GM19240 (cell line): ENCODE data around the gene PHLPP1.

Source experiments
- DNase-seq: peaks from one replicate; pipeline ENCODE4 v3.0.0; 2011; ENCODE audit warnings: low spot score; ENCODE audit not compliant: insufficient read length

The PHLPP1 gene

GRCh38 chr18:62935994-62936393 is 220.7 kb downstream of the PHLPP1 start:
- DNase-seq, result no peak

DNA sequence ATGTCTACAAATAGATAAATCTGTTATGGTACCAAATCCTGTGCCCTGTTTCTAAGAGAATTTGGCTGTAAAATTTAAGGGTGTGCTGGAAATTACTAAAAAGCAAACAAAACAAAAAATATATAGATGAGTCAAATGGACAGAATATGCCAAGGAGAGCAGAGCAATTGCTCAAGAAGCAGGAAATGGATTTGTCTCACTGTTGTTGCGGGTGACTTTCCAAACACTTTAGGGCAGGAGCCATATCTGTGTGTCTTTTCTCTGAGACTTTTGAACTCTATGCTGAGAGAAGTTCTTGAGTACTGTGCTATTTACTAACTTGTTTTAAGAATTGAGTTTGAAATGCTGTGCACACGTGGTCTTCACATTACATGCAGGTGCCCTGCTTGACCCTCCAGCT is 221.7 kb downstream of the PHLPP1 start:
- no peak for DNase-seq

DNA sequence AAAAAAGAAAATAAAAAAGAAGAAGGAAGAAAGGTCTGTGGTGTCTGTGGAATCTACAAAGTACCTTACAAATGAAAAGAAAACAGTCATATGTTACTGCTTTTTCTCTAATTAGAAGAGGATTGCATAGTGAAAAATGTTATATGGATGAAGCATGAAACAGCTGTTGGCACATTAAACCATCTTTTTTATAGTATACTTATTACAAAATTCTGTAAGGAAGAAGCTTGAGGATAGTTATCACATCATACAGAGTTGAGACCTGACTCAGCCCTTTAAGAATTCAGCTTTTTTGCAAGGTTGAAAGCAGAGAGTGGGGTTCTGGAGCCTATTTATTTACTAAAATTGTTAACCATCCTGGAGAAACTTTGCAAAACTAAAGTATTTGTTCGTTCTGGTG is 222.7 kb downstream of the PHLPP1 start:
- DNase-seq, result no peak

- no peak for DNase-seq
These were observed 223.1 kb downstream of the PHLPP1 start for GRCh38 chr18:62938487-62938886.

DNA sequence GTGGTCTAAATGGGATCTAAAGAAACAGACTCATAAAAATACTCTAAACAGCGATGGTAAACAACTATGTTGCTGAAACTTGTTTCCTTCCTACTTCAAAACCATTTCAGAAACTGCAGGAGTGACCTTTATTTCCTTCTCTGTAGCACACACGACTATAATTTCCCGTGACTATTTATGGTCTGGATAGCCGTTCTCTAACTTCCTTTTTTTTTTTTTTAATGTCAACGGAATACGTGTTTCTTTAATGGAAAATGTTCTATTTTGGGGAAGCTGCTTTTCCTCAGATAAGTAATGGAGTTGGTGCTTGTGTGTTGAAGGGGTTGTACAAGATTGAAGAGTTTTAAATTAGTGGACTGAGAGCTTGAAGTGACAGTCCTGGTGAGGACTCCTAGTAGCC is 224.1 kb downstream of the PHLPP1 start:
- DNase-seq, result no peak

GRCh38 chr18:62939926-62940325 is 224.6 kb downstream of the PHLPP1 start:
- no peak for DNase-seq

- no peak for DNase-seq
These were observed 227.2 kb downstream of the PHLPP1 start for GRCh38 chr18:62942578-62942977.

DNA sequence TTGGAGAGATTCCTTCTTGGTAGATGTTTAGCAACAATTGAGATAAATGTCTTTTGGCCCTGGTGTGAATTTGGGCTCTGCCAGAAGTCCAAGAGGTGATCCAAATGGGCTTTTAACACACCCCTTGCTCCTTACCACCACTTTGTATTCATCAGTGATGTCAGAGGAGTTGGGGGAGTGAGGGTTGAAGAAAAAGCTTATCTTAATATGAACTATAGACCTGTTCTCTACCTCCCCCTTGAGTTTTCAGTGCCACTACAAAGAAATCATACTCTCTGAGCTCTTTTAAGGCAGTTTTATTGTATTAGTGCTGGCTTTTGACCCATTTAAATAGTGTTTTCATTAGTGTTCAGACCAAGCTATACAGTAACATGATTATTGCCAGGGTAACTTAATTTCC is 229.1 kb downstream of the PHLPP1 start:
- DNase-seq, result no peak

DNA sequence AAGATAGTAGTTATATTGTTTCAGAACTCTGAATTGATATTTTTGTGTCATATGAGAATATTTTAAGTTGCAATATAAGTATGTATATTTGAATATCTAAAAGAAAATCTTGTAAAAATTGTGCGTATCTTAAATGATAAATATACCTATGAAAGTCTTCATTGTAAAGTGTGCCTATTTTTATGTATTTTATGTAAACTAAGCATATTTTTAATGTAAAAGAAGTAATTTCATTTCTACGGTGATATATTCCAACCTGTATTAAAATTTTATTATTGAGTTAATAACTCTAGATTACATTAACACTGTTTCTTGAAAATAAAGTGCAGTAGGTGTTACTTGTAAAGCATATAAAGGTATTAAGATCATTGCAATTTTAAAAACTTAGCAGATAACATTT is 233.4 kb downstream of the PHLPP1 start:
- DNase-seq, result no peak

DNA sequence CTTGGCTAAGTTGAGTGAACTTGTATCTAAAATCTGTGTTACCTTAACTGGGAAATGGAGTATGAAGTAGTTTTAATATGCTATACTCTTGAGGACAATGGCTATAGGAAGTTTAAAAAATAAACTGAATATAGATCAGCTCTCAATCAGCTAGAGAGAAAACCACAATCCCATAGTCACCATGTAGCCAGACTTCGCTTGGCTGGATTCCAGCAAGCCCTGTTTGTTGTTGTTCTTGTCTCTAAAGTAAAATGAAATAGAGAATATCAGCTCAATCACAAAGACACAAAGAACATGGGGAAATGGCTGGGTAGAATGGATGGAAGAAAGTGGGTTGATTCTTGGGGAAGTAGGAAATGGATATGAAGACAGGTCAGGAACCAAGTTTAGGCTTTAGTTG is 234.9 kb downstream of the PHLPP1 start:
- no peak for DNase-seq

- DNase-seq, result no peak
These were observed 237.5 kb downstream of the PHLPP1 start for GRCh38 chr18:62952807-62953206.

- no peak for DNase-seq
These were observed 238.3 kb downstream of the PHLPP1 start for GRCh38 chr18:62953663-62954062.

- DNase-seq, result no peak
These were observed 239.0 kb downstream of the PHLPP1 start for GRCh38 chr18:62954366-62954765.

DNA sequence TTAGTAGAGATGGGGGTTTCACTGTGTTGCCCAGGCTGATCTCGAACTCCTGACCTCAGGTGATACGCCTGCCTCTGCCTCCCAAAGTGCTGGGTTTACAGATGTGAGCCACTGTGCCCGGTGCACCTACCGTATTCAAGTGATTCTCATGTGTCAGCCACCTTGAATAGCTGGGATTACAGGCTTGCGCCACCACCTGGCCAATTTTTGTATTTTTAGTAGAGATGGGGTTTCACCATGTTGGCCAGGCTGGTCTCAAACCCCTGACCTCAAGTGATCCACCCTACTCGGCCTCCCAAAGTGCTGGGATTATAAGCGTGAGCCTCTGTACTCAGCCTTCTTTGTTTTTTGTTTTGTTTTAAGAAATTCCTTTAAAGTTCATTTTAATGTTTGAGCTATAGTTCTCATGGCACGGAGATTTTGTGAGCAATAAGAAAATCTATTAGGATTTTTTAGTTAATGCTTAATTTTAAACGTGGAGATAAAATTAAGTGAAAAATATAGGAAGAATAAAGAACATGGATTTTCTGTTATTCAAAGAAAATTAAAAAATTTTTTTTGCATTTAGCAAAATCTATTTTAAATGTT is 242.6 kb downstream of the PHLPP1 start:
- no peak for DNase-seq

GRCh38 chr18:62959481-62959880 is 244.1 kb downstream of the PHLPP1 start:
- no peak for DNase-seq

DNA sequence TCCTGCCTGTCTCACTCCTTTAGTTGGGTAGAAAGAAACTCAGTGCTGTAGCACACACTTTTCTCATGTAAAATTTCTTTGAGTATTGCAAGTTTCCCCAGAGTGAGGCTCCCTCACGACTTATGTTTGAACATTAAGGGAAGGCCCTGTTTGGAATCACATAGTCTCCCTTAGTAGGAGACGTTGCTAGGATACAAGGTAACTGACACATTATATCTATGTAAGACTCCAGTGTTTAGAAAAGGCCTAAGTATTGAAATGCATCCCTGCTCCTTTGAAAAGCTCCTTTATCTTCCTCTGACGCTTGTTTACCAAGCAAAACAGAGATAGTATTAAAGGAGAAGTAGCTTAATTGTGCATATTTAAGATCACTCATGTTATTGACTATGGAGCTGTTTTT is 248.2 kb downstream of the PHLPP1 start:
- no peak for DNase-seq

- no peak for DNase-seq
These were observed 249.1 kb downstream of the PHLPP1 start for GRCh38 chr18:62964432-62964831.

DNA sequence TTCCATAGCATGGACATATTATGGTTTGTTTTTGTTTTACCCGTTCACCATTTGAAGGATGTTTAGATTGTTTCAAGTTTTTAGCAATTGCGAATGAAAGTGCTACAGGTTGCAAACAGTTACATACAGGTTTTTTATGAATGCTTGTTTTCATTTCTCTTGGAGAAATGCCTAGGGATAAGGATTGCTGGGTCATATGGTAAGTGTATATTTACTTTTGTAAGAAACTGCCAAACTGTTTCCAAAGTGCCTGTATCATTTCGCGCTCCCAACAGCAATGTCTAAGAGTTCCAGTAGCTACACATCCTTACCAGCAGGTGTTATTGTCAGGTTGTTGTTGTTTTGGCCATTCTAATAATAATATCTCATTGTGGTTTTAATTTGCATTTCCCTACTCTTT is 251.7 kb downstream of the PHLPP1 start:
- no peak for DNase-seq

- DNase-seq, result no peak
These were observed 258.3 kb downstream of the PHLPP1 start for GRCh38 chr18:62973689-62974088.

GRCh38 chr18:62974388-62974787 is 259.0 kb downstream of the PHLPP1 start:
- no peak for DNase-seq

DNA sequence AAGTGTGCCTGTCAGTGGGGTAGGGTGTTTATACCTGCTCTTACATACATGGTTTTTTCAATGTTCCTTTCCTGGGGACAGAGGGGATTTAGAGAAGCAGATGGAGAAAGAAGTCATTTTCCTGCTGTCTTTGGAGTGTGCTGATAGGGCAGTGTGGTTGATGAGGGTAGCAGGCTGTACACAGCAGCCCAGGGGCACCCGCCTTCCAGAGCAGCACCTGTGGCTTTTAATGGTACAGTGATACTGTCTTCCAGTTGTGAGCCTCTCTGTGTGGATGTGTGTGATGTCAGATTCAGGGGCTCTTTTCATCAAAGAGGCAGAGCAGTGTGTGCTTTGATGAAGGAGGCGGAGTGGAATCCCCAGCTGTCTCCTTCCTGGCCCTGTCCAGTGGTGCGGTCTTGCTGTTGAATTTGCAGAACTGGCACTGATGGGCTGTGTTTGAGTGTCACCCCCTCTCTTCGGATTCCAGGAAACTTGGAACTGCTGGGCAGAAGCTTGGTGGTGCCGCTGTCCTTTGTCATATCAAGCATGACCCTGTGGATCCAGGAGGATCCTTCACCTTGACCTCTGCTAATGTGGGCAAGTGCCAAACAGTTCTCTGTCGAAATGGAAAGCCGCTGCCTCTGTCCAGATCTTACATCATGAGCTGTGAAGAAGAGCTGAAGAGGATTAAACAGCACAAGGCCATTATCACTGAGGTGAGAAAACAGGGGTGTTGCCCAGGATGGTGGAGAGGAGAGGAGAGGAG is 259.8 kb downstream of the PHLPP1 start:
- DNase-seq, result no peak

DNA sequence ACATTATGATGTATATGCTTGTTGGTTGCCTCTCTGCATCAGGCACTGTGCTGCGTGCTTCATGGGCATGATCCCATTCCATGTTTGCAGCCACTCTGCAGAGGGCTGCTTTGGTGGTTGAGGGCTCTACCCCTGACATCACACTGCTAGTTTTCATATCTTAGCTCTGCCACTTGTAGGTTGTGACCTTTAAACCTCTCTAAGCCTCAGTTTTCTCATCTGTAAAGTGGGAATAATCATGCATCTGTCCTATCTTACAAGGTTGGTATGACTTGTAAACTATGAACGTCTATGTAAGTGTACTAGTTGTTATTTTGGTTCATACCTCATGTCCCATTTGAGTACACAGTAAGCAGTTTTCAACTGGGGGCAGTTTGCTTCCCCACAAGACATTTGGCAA is 260.4 kb downstream of the PHLPP1 start:
- DNase-seq, result no peak

GRCh38 chr18:62976227-62976626 is 260.9 kb downstream of the PHLPP1 start:
- no peak for DNase-seq
